Osteoblast (primary cell): ENCODE measurements around the gene GSN. TPM values are rescaled to one million over a fixed set of nuclear protein-coding genes. Genes with fewer than 3 reads are reported as not detected.

Experiments
- DNase-seq: peaks from one replicate; pipeline ENCODE4 v3.0.0; 2011; ENCODE audit warnings: low spot score, mixed read lengths; ENCODE audit not compliant: insufficient read length; ENCODE audit errors: missing footprints
- H2AFZ ChIP-seq: 2 replicates; pipeline ENCODE4 v1.6.0; 2011; ENCODE audit warnings: mild to moderate bottlenecking, low read length
- H3K27ac ChIP-seq: 2 replicates; pipeline ENCODE4 v1.5.1; 2011; ENCODE audit warnings: mild to moderate bottlenecking, low read depth, low read length, moderate library complexity
- H3K27me3 ChIP-seq: 2 replicates; pipeline ENCODE4 v1.6.0; 2012; ENCODE audit warnings: mild to moderate bottlenecking, control low read depth, inconsistent platforms, low read length, moderate library complexity; ENCODE audit not compliant: insufficient read depth
- H3K36me3 ChIP-seq: 2 replicates; pipeline ENCODE4 v1.5.1; 2011; ENCODE audit warnings: mild to moderate bottlenecking, low read length, control low read depth, moderate library complexity; ENCODE audit not compliant: insufficient read depth
- H3K4me1 ChIP-seq: 2 replicates; pipeline ENCODE4 v1.5.1; 2011; ENCODE audit warnings: mild to moderate bottlenecking, low read length, control low read depth, moderate library complexity; ENCODE audit not compliant: insufficient read depth
- H3K4me2 ChIP-seq: 2 replicates; pipeline ENCODE4 v1.6.0; 2011; ENCODE audit warnings: mild to moderate bottlenecking, low read length; ENCODE audit not compliant: insufficient read depth
- H3K4me3 ChIP-seq: fragments of 200-600 bp; sonication (generic); 3 replicates; pipeline ENCODE4 v1.5.1; 2012; ENCODE audit warnings: mild to moderate bottlenecking, low read length, inconsistent platforms; ENCODE audit not compliant: insufficient read depth
- H3K79me2 ChIP-seq: 2 replicates; pipeline ENCODE4 v1.6.0; 2012; ENCODE audit warnings: mild to moderate bottlenecking, low read length, control low read depth, inconsistent platforms; ENCODE audit not compliant: insufficient read depth
- H3K9me3 ChIP-seq: 2 replicates; pipeline ENCODE4 v1.5.1; 2011; ENCODE audit warnings: low read depth, low read length, control low read depth
- H4K20me1 ChIP-seq: 2 replicates; pipeline ENCODE4 v1.6.0; 2012; ENCODE audit warnings: mild to moderate bottlenecking, low read length, control low read depth; ENCODE audit not compliant: insufficient read depth
- total RNA-seq: library from RNA; depleted of rRNA; stranded (reverse); fragments of >200 nt; gene quantifications from 2 replicates; pipeline ENCODE4 v1.2.3, GENCODE V29; 2012
- TF ChIP-seq, protein P1 (sequence below): IDR thresholded peaks from 2 replicates; pipeline ENCODE4 v1.5.1; 2011; ENCODE audit warnings: mild to moderate bottlenecking, low read depth, low read length, moderate library complexity; ENCODE audit errors: extremely low read depth

Gene GSN
- total RNA-seq, 1 donor: 372 TPM

DNA sequence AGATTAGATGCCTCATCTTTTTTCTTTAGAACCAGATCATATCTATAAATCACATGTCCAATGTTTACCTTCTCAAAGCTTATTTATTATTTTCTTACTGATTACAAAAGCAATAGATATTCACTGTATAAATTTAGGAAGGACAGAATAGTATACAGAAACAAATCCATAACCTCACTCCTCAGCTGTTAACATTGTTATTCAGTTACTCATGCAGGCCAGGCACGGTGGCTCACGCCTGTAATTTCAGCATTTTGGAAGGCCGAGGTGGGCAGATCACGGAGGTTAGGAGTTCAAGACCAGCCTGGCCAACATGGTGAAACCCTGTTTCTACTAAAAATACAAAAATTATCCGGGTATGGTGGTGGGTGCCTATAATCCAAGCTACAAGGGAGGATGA is 86.8 kb downstream of the GSN start:
- H3K27ac ChIP-seq: no peak overlapping the region
- H3K4me2 ChIP-seq: no peak overlapping the region
- no peaks in the 10 kb centered on the region for H3K9me3 ChIP-seq
- no peak overlapping the region for H2AFZ ChIP-seq
- no peak for DNase-seq
- peaks cover 29% of the 10 kb centered on the region for H3K36me3 ChIP-seq
- H4K20me1 ChIP-seq: no peaks in the 10 kb centered on the region
- peaks cover 14% of the 10 kb centered on the region for H3K4me1 ChIP-seq
- no peaks in the 10 kb centered on the region for H3K27me3 ChIP-seq
- no peak overlapping the region for H3K4me3 ChIP-seq
- peaks cover 38% of the 10 kb centered on the region for H3K79me2 ChIP-seq
- TF ChIP-seq, protein P1, sequence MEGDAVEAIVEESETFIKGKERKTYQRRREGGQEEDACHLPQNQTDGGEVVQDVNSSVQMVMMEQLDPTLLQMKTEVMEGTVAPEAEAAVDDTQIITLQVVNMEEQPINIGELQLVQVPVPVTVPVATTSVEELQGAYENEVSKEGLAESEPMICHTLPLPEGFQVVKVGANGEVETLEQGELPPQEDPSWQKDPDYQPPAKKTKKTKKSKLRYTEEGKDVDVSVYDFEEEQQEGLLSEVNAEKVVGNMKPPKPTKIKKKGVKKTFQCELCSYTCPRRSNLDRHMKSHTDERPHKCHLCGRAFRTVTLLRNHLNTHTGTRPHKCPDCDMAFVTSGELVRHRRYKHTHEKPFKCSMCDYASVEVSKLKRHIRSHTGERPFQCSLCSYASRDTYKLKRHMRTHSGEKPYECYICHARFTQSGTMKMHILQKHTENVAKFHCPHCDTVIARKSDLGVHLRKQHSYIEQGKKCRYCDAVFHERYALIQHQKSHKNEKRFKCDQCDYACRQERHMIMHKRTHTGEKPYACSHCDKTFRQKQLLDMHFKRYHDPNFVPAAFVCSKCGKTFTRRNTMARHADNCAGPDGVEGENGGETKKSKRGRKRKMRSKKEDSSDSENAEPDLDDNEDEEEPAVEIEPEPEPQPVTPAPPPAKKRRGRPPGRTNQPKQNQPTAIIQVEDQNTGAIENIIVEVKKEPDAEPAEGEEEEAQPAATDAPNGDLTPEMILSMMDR: no peak

DNA sequence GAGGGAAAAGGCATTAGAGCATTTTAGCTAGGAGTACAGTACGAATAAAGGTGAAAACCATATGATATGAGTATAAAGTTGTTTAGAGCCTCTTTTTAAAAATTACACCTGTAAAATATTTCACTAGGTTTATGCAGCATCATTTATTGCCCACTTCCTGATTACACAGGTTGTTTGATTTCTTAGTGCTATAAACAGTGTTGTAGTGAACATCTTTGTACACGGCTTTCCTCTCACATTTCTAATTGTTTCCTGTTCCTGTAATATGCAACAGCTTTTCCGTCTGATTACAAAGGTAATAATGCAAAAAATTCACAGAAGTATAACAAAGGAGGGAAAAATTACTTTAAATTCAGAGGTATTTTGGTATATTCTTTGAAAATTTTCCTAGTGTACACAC is 89.0 kb downstream of the GSN start:
- TF ChIP-seq, protein P1: no peak
- H3K4me3 ChIP-seq: no peak overlapping the region

DNA sequence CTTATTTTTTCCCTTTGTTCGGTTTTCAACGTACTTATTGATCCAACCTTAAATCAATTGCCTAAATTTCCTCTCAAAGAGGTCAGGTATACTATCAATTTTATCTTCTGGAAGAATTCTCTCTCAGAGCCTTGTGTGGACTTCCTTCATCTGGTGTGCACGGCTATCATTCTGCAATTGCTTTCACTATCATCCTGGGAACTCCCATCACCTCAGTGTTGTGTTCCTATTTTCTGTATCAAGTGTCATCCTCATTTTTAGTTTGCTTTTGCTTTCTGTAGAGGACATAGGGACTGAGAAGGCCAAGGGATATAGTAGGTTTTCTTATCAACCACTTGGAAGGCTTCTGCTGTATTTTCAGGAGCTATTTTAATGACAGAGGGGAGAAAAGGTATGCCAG is 90.8 kb downstream of the GSN start:
- H3K79me2 ChIP-seq: peaks cover 52% of the 10 kb centered on the region
- H3K27me3 ChIP-seq: no peaks in the 10 kb centered on the region
- peak overlapping the region; percentile 90 for H3K27ac ChIP-seq
- no peaks in the 10 kb centered on the region for H4K20me1 ChIP-seq
- no peaks in the 10 kb centered on the region for H3K9me3 ChIP-seq
- peaks cover 13% of the 10 kb centered on the region for H3K36me3 ChIP-seq
- no peak overlapping the region for H2AFZ ChIP-seq
- TF ChIP-seq, protein P1: no peak
- no peak for DNase-seq
- H3K4me3 ChIP-seq: no peak overlapping the region
- H3K4me1 ChIP-seq: peaks cover 36% of the 10 kb centered on the region
- peak overlapping the region; percentile 34 for H3K4me2 ChIP-seq

More for the DNA sequence above, 89.0 kb downstream of the GSN start:
- Histone ChIP-seq H3K9me3 (no peaks in the 10 kb centered on the region), H3K27me3 (no peaks in the 10 kb centered on the region), H4K20me1 (no peaks in the 10 kb centered on the region), H3K4me1 (peaks cover 19% of the 10 kb centered on the region), H3K4me2 (no peak overlapping the region), H3K27ac (no peak overlapping the region), H3K36me3 (peaks cover 29% of the 10 kb centered on the region), H2AFZ (no peak overlapping the region), H3K79me2 (peaks cover 52% of the 10 kb centered on the region)
- DNase-seq: no peak

DNA sequence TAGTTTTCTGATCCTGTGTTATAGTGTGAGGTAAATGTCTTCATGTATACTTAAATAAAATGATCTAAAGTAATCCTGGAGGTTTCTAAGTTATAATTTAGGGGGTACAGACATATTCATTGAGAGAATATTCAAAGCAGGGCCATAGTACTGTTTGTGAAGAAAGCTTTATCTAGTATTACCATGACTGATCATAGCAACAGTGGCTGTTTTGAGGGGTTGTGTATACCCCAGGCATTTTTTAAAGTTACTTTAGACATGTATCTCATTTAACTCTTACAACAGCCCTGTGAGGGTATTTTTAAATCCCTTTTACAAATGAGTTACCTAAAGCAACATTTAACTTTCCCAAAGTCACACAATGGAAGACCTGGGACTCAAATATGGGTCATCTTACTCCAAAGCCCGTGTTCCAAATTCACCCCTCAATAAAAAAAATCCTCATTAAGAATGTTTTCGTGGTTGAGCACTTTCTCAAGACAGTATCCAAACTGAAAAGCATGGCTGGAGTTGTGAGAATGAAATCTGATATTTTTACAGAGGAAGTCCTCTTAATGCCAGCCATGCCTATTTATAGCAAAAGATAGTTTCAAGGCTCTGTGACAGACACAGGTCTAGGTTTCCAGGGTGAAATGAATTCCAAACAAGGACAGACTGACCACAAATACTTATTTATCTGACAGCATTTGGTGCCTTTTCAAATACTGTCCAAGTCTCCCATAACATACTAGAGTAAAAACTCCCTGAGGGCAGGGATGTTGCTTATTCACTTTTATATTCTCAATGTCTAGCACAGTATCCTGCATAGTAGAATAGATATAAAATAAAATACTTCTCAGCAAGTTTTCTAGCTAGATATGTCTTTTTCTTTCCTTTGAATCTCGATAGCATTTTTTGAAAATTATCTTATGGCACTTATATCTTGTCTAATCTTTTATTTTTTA is 91.7 kb downstream of the GSN start:
- Histone ChIP-seq H3K9me3 (no peaks in the 10 kb centered on the region), H3K79me2 (peaks cover 56% of the 10 kb centered on the region), H3K27ac (peak overlapping the region; percentile 90), H3K4me2 (no peak overlapping the region), H3K27me3 (no peaks in the 10 kb centered on the region), H4K20me1 (no peaks in the 10 kb centered on the region), H3K4me3 (no peak overlapping the region), H3K4me1 (peaks cover 42% of the 10 kb centered on the region), H3K36me3 (peaks cover 6% of the 10 kb centered on the region), H2AFZ (no peak overlapping the region)
- no peak for DNase-seq
- TF ChIP-seq, protein P1: no peak
